SK-N-SH treated with all-trans-retinoic acid at 6 μM for 48 hours (cell line): ENCODE measurements around the gene GABBR1.

Experiments
- ATAC-seq: fragments of 200-7000 bp; cut with Tn5 transposase; 3 replicates; pipeline ENCODE4 v1.9.1; 2020; ENCODE audit warnings: mild to moderate bottlenecking, moderate library complexity
- ARNTL ChIP-seq: fragments of 450-650 bp; formaldehyde crosslinking; IDR thresholded peaks from 2 replicates; pipeline ENCODE4 v1.5.0; 2020; ENCODE audit warnings: low read depth, mild to moderate bottlenecking, moderate library complexity, borderline replicate concordance
- BACH2 ChIP-seq: fragments of 250-450 bp; sonication (Bioruptor Pico); IDR thresholded peaks from 2 replicates; pipeline ENCODE4 v1.9.0; 2021; ENCODE audit warnings: mild to moderate bottlenecking, borderline replicate concordance
- CSDC2 ChIP-seq: fragments of 250-450 bp; sonication (Bioruptor Pico); IDR thresholded peaks from 2 replicates; pipeline ENCODE4 v1.5.0; 2020; ENCODE audit warnings: mild to moderate bottlenecking, moderate library complexity
- CSRNP3 ChIP-seq: fragments of 250-450 bp; sonication (Bioruptor Pico); IDR thresholded peaks from 2 replicates; pipeline ENCODE4 v1.5.1; 2021; ENCODE audit warnings: mild to moderate bottlenecking, moderate library complexity
- ESRRG ChIP-seq: fragments of 250-450 bp; sonication (Bioruptor Pico); IDR thresholded peaks from 2 replicates; pipeline ENCODE4 v1.6.1; 2021; ENCODE audit warnings: mild to moderate bottlenecking
- ISL1 ChIP-seq: fragments of 250-450 bp; sonication (Bioruptor Pico); IDR thresholded peaks from 2 replicates; pipeline ENCODE4 v2.1.2; 2022; ENCODE audit warnings: mild to moderate bottlenecking, moderate library complexity
- OSR1 ChIP-seq: fragments of 250-450 bp; sonication (Bioruptor Pico); IDR thresholded peaks from 2 replicates; pipeline ENCODE4 v1.8.0; 2022; ENCODE audit warnings: moderate library complexity, mild to moderate bottlenecking, inconsistent platforms
- PPARA ChIP-seq: fragments of 250-450 bp; sonication (Bioruptor Pico); IDR thresholded peaks from 2 replicates; pipeline ENCODE4 v1.5.0; 2020; ENCODE audit warnings: mild to moderate bottlenecking, borderline replicate concordance
- RARB ChIP-seq: fragments of 250-450 bp; sonication (Bioruptor Pico); IDR thresholded peaks from 2 replicates; pipeline ENCODE4 v1.8.0; 2021; ENCODE audit warnings: mild to moderate bottlenecking, moderate library complexity
- TCF4 ChIP-seq: fragments of 250-450 bp; sonication (Bioruptor Pico); IDR thresholded peaks from 2 replicates; pipeline ENCODE4 v1.8.0; 2021; ENCODE audit warnings: mild to moderate bottlenecking, moderate library complexity, borderline replicate concordance
- TOX ChIP-seq: fragments of 250-450 bp; sonication (Bioruptor Pico); IDR thresholded peaks from 2 replicates; pipeline ENCODE4 v1.8.0; 2021; ENCODE audit warnings: mild to moderate bottlenecking, moderate library complexity, borderline replicate concordance
- TSHZ2 ChIP-seq: fragments of 250-450 bp; sonication (Bioruptor Pico); IDR thresholded peaks from 2 replicates; pipeline ENCODE4 v1.5.0; 2020; ENCODE audit warnings: mild to moderate bottlenecking, moderate library complexity
- ZFP3 ChIP-seq: fragments of 250-450 bp; sonication (Bioruptor Pico); IDR thresholded peaks from 2 replicates; pipeline ENCODE4 v1.5.0; 2020; ENCODE audit warnings: mild to moderate bottlenecking, moderate library complexity
- ZFP30 ChIP-seq: fragments of 450-650 bp; formaldehyde crosslinking; IDR thresholded peaks from 2 replicates; pipeline ENCODE4 v1.5.0; 2022; ENCODE audit warnings: mild to moderate bottlenecking, moderate library complexity
- ZNF565 ChIP-seq: fragments of 450-650 bp; formaldehyde crosslinking; conservative IDR thresholded peaks from 2 replicates; pipeline ENCODE4 v1.5.0; 2020; ENCODE audit warnings: low read depth, mild to moderate bottlenecking, moderate library complexity
- ZNF70 ChIP-seq: fragments of 450-650 bp; formaldehyde crosslinking; IDR thresholded peaks from 2 replicates; pipeline ENCODE4 v1.5.0; 2020; ENCODE audit warnings: mild to moderate bottlenecking, moderate library complexity
- ZNF8 ChIP-seq: fragments of 450-650 bp; formaldehyde crosslinking; IDR thresholded peaks from 2 replicates; pipeline ENCODE4 v1.5.0; 2020; ENCODE audit warnings: mild to moderate bottlenecking, moderate library complexity
- TF ChIP-seq, protein P1 (sequence below): fragments of 250-450 bp; sonication (Bioruptor Pico); IDR thresholded peaks from 2 replicates; pipeline ENCODE4 v1.5.1; 2020; ENCODE audit warnings: low read depth, mild to moderate bottlenecking, moderate library complexity

Gene GABBR1

GRCh38 chr6:29591677-29592076 lies 41.3 kb downstream of the GABBR1 start (continued):
- TF ChIP-seq TCF4 (CRISPR knock-in tag) (no peak), ISL1 (no peak)
- TF ChIP-seq, all 23 proteins: peak for 0

DNA sequence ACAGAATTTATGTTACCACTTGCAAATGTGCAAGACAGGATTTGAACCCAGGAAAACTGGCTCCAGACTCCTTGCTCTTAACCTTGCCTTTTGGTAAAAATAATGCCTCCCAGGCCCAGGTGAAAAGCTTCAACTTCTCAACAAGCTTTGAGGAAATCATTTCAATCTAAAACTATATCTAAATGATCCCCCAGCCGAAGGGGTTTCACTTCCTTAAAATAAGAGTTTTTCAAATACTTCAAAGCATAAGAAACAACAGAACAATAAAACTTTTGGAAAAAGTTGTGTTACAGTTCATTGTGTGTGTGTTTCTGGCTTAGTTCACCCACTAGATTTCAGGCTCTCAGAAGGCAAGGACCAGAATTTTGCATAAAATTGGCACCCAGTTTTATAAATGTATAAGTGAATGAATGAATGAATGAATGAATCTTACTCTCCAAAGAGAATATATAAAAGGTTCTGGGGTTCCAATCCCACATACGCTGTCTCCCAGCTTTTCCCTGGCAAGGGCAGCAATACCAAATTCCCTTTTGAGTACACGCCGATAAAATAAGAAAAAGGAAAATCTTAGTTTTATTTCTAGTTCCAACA lies 42.7 kb downstream of the GABBR1 start:
- TF ChIP-seq ARNTL (CRISPR knock-in tag), result no peak
- ATAC-seq, result no peak

DNA sequence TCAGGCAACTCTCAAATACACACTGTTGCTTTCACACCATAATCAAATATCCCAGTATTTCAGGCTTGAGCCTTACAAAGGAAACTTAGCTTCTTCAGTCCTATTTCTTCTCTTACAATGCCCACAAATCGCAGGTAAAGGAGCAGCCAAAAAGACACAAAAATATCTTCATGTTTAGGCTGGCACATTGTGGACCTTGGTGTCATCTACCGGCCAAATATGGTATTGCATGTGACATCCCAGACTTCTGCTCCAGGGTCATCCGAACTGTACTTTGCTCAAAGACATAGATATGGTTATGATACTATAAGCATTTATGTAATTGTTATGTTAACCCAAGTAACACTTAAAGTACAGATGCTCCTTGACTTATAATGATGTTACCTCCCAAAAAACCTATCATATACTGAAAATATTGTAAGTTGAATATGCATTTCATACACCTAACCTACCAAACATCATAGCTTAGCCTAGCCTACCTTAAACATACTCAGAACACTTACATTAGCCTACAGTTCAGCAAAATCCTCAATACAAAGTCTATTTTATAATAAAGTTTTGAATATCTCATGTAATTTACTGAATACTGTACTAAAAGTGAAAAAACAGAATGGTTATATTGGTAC lies 43.4 kb downstream of the GABBR1 start:
- TF ChIP-seq ZNF70 (no peak), ZNF565 (no peak), ESRRG (no peak), OSR1 (CRISPR knock-in tag) (no peak), CSDC2 (no peak), ZFP30 (CRISPR knock-in tag) (no peak), TOX (CRISPR knock-in tag) (no peak), RARB (CRISPR knock-in tag) (no peak)
- TF ChIP-seq, all 23 proteins: peak for 0
- ATAC-seq, result peak; percentile 83

DNA sequence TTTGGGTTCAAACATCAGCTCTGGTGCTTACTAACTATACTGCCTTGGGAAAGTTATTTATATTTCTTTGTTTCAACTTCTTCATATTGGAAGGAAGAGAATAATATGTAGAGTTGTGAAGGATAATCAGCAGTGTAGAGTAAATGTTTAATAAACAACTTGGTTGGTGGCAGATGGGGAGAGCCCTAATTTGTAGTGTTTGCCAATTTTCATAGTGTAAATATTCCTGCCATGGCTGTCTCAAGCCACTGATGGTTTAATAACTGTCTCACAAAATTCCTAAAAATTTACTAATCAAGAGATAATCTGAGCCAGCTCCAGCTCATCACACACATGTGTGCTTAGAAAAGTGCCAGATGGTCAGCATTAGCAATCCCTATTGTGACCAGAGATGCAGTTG lies 48.2 kb downstream of the GABBR1 start, which contains the start of gene OR2H2:
Gene OR2H2 (plus strand): TSS at position 301 of the 400 bp plus-strand sequence. CDS start 2,824 bp downstream, outside the sequence.
- TF ChIP-seq BACH2 (CRISPR knock-in tag), result no peak
- no peak for TF ChIP-seq ZNF565
- no peak for TF ChIP-seq CSDC2
- ATAC-seq, result no peak

GRCh38 chr6:29577544-29577943 lies 55.4 kb downstream of the GABBR1 start:
- no peak for ATAC-seq
- TF ChIP-seq BACH2 (CRISPR knock-in tag), result no peak
- TF ChIP-seq ARNTL (CRISPR knock-in tag), result no peak
- no peak for TF ChIP-seq ESRRG
- no peak for TF ChIP-seq CSRNP3 (CRISPR knock-in tag)
- TF ChIP-seq TCF4 (CRISPR knock-in tag), result no peak
- TF ChIP-seq RARB (CRISPR knock-in tag), result no peak
- TF ChIP-seq ZNF565, result no peak
- no peak for TF ChIP-seq ZFP30 (CRISPR knock-in tag)
- TF ChIP-seq ZNF8 (CRISPR knock-in tag), result no peak
- TF ChIP-seq TSHZ2 (CRISPR knock-in tag), result no peak

DNA sequence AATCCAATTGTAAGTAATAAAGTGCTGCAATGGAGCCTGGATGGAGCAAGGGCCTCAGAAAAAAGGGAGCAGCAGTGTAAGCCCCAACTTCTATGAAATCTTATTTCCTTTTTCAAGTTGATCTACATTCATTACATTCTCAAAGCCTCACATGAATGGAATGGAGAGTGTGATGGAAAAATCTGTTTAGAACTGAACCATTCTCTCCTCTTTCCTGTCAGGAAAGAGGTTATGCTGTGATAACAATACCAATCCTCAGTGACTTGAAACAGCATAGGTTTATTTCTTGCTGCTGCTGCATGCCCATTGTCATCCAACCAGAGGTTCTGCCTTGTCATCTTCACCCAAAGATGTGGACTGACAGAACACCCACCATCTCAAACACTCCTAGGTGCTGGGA lies 56.9 kb downstream of the GABBR1 start:
- TF ChIP-seq PPARA (CRISPR knock-in tag) (no peak), OSR1 (CRISPR knock-in tag) (no peak), ISL1 (no peak), ESRRG (no peak), ZFP3 (CRISPR knock-in tag) (no peak)
- TF ChIP-seq, protein P1, sequence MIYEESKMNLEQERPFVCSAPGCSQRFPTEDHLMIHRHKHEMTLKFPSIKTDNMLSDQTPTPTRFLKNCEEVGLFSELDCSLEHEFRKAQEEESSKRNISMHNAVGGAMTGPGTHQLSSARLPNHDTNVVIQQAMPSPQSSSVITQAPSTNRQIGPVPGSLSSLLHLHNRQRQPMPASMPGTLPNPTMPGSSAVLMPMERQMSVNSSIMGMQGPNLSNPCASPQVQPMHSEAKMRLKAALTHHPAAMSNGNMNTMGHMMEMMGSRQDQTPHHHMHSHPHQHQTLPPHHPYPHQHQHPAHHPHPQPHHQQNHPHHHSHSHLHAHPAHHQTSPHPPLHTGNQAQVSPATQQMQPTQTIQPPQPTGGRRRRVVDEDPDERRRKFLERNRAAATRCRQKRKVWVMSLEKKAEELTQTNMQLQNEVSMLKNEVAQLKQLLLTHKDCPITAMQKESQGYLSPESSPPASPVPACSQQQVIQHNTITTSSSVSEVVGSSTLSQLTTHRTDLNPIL (CRISPR knock-in tag), result no peak
- ATAC-seq, result no peak
